Glomerular visceral epithelial cell (primary cell): ENCODE measurements around the gene EVC.
"Not testable (repeated sequence)": the region's sequence is repeated elsewhere in the genome, so short reads cannot be mapped to it uniquely, and the experiment has no call there.

ENCODE experiments used
- DNase-seq: peaks from one replicate; pipeline ENCODE4 v3.0.0-alpha.2; 2016; ENCODE audit errors: extremely low spot score

EVC gene

DNA sequence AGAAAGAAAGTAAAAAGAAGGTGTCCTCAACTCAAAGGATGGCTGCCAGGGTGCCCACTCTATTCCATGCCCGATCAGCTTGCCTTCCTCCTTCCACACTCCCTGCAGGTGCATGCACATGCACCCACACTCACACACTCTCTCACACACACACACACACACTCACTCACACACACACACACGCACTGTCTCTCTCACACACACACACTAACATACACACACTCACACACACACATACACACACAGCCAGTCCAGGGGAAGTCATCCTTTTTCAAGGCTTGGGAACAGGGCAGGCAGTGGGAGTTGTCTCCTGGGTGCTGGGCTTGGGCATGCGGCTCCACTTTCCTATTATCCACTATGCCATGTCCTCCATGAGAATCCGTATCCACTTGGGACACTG lies 131.5 kb downstream of the EVC start:
- DNase-seq: no peak

DNA sequence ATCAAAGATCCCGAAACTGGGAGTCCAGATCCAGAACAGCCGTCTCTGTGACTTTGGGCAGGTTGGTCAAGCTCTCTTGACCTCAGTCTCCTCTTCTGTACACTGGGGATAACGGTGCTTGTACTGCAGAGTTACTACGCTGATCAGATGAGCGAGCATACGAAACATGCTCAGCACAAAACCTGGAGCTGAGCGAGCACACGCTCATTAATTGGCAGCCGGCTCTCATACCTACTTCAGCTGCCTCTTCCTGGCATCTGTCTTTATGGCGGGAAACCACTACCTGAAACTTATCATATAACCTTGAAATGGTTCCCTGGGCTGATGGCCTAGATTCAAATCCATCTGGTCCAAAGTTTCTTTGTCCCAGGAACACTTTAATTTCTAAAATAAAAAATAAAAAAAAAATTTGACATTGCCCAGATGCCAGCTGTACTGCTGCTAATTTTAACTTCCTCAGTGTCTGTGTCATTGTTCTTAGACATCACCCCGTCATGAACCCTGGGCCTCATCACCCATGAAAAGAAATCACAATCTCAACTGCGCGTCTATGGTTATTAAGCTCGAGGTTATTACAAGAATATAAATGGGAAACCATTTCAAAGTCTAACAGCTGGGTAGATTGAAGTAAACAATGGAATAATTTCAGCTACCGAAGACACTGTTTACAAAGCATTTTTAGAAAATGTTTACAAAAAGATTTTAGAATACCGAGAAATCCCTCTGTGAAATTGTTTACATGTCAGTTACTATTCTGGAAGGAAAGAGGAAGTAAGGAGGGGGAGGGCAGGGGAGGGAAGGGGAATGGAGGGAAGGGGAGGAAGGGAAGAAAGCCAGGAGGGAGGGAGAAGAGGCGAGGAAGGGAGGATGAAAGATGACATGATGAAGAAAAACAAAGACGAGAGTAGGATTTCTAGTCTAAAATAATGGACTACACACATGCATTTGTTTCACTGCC lies 132.9 kb downstream of the EVC start:
- no peak for DNase-seq

DNA sequence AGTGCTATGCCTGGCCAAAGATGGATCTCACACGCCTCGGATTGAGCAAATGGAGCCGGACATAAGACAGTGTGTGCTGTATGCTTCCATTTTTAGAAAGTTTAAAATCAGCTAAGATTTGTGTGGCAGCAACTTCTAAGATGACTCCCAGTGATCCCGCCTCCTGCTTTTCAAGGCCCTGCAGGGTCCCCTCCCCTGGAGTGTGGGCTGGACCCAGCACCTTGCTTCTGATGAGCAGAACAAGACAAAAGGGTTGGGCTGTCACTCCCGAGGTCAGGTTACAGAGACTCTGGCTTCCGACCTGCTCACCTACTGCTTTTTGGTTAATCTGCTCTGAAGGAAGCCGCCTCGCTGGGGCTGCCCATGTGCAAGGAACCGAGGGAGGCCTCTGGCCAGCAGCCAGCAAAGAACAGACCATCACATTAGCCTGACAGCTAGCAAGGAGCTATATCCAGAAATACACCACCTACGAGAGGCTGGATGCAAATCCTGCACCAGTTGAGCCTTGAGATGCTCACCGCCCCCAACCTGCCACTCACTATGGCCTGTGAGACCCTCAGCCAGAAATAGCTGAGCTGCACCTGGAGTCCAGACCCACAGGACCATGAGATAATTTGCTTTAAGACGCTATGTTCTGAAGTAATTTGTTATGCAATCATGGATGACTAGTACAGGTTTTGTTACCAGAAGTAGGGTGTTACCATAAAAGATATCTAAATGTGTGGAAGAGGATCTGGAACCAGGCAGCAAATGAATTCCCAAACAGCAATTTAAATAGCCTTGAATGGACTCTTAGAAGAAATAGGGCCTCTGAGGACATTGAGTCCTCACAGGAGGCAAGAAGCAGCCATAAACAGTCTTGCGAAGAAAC lies 134.3 kb downstream of the EVC start:
- DNase-seq: no peak

DNA sequence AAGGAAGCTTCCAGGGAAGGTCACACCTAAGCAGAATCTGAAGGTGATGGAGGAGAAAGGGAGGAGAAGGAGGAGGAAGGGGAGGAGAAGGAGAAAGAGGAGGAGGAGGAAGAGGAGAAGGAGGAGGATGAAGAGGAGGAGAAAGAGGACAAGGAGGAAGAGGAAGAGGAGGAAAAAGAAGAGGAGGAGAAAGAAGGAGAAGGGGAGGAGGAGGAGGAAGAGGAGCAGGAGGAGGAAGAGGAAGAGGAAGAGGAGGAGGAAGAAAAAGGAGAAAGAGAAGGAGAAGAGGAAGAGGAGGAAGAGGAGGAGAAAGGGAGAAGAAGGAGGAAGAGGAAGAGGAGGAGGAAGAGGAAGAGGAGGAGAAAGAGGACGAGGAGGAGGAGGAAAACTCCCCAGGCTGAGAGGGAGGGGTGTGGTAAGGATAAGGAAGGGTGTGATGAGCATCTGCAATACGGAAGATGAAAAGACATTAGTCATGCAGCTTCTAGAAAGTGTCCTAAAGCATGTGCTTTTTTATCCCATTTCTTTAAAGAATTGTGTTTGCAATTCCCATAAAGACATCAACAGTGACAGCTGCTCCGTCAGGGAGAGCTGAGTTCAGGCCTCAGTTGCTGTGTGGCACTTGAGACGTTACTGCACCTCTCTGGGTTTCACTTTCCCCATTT lies 140.8 kb downstream of the EVC start:
- DNase-seq: no peak

DNA sequence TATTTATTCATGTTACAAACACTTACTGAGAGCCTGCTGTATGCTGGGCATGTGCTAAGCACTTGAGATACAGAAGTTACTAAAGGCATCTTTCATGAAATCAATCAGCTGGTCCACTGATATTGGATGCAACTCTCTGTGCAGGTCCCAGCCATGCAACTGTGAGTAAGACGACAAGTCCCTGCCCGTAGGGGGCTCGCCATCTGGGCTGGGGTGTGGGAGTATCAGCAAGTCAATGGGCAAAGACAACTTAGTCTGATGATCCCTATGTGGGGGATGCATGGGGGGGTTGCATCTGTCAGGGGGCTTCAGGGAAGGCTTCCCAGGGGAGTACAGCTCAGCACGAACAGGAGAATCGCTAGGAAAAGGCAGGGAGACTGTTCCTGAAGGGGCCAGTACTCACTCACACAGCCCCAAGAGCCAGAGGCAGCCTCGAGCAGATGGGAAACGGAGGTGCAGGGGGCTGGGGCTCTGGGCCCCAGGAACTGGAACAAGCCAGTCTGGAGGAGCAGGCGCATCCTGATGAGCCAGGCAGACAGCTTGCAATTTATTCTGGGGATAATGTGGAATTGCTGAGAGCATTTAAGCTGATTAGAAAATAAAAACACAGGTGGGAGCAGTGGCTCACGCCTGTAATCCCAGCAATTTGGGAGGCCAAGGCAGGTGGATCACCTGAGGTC lies 141.7 kb downstream of the EVC start:
- no peak for DNase-seq

DNA sequence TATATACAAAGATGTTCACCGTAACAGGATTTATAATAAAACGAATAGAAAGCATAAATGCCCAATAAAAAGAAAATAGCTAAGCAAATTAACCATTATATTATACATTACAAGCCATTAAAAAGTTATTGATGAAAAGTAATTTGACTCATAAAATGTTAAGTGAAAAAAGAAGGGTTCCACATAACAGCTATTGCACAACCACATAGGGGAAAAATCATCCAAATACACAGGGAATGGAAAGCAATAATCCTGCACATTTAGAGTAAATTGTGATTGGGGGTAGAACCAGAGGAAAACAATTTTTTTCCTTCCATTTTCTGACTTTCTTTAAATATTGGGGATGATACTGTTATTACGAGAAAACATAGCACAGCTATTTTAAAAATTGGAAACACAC lies 143.9 kb downstream of the EVC start:
- DNase-seq: no peak

DNA sequence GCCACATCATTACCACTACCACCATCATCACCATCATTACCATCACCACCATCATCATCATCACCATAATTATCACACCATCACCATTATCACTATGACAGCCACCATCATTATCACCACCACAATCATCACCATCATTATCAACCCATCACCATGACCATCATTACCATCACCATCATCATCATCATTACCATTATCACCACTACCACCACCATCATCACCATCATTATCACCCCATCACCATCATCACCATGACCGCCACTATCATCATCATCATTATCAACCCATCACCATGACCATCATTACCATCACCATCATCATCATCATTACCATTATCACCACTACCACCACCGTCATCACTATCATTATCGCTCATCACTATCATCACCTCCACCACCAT lies 145.4 kb downstream of the EVC start:
- DNase-seq: not testable (repeated sequence)

DNA sequence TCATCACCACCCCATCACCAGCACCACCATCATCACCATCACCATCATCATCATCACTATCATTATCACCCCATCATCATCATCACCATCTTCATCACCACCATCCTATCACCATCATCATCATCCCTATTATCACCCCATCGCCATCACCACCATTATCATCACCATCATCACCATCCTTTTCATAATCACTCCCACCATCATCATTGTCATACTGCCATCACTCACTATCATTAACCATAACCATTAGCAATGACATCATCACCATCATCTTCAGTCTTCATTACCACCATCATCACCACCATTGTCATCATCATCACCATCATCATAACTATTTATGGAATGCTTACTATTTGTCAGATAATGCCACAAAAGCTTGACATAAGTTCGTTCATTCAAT lies 146.2 kb downstream of the EVC start:
- no peak for DNase-seq

DNA sequence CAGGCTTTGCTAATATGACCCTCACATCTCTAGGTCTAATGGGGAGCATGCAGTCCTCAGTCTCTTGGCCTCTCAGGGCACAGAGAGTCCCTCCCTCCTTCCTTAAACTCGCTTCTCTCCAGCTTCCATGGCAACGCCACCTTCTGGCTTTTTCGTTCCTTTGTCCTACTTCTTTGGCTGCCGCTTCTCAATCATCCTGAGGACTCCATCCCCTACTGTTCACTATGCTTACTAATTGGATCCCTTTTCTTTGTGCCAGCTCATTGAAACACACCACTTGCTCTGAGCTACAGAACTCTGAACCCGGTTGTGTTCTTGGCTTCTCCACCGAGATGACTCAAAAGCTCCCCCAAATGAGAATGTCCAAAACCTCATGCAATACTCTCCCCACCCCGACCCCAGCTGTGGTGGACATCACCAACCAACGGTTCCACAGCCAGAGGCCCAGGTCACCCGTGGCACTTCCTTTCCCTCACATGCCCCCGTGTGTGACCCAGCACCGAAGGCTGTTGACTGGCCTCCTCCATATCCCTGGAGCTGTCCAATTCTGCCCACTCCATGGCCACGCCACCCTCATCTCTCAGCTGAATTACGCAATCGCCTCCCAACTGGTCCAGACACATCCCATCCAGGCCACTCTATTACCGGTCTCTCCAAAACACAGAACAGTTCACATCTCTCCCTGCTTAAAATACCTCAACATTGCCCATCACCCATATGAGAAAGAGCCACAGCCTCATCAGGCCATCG lies 147.2 kb downstream of the EVC start:
- no peak for DNase-seq

DNA sequence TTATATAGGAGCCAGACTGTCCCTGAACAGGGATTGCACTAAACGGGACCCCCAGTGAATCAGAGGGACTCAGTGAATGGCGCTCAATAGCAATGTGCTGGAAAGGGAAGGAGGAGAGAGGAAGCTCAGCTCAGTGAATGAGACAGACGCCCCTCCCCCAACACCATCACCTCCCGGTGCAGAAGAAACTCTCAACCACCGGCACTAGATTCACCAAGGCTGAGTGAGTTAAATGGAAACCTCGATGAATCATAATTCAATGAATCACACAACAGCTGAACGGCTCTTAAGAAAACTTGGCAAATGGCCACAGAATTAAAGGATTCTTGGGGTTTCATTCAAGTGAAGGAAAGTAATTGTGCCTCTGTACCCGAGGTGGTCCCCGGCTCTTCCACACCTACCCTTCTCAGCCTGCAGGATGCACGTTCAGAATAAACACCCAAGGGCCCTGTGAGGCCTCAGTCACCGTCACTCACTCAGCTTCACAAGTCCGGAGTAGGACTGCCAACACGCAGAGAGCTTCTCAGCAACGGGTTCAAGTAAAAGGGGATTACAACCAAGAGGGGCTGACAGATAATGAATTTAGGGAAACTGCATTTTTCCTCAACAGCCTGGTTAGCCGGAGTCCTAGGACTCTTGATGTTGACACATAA lies 152.6 kb downstream of the EVC start:
- DNase-seq: peak; percentile 93
